ENCODE measurements around the gene GORAB. TPM values are rescaled to one million over a fixed set of nuclear protein-coding genes. Genes with fewer than 3 reads are reported as not detected.

GORAB gene
- total and polyA plus RNA-seq, 2 of the 13 experiments (the other 11 are each of a cell fraction or from before 2014, with no cell fraction given) = 6.6 to 9.2 TPM

DNA sequence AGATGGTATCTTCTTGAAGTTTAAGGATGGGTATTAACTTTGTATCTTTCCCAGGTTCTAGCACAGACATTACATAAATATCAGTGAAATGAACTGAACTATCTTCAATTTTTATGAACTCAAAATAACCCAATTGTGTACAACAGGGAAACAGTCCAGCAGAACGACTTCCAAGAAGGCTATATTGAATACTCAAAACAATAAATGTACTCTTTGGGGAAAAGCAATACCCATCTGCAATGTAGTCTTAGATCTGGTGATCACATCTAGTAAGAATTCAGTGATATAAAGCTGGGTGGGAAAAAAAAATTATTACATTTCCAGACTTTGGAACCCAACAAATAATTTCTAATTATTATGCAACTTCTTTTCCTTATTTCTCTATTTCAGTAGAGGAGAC, 33.1 kb upstream of the GORAB start (continued):
- TF ChIP-seq, protein P1, sequence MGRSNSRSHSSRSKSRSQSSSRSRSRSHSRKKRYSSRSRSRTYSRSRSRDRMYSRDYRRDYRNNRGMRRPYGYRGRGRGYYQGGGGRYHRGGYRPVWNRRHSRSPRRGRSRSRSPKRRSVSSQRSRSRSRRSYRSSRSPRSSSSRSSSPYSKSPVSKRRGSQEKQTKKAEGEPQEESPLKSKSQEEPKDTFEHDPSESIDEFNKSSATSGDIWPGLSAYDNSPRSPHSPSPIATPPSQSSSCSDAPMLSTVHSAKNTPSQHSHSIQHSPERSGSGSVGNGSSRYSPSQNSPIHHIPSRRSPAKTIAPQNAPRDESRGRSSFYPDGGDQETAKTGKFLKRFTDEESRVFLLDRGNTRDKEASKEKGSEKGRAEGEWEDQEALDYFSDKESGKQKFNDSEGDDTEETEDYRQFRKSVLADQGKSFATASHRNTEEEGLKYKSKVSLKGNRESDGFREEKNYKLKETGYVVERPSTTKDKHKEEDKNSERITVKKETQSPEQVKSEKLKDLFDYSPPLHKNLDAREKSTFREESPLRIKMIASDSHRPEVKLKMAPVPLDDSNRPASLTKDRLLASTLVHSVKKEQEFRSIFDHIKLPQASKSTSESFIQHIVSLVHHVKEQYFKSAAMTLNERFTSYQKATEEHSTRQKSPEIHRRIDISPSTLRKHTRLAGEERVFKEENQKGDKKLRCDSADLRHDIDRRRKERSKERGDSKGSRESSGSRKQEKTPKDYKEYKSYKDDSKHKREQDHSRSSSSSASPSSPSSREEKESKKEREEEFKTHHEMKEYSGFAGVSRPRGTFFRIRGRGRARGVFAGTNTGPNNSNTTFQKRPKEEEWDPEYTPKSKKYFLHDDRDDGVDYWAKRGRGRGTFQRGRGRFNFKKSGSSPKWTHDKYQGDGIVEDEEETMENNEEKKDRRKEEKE (IDR thresholded peaks at IDR 0.05) = no peak
- TF ChIP-seq, protein P2, sequence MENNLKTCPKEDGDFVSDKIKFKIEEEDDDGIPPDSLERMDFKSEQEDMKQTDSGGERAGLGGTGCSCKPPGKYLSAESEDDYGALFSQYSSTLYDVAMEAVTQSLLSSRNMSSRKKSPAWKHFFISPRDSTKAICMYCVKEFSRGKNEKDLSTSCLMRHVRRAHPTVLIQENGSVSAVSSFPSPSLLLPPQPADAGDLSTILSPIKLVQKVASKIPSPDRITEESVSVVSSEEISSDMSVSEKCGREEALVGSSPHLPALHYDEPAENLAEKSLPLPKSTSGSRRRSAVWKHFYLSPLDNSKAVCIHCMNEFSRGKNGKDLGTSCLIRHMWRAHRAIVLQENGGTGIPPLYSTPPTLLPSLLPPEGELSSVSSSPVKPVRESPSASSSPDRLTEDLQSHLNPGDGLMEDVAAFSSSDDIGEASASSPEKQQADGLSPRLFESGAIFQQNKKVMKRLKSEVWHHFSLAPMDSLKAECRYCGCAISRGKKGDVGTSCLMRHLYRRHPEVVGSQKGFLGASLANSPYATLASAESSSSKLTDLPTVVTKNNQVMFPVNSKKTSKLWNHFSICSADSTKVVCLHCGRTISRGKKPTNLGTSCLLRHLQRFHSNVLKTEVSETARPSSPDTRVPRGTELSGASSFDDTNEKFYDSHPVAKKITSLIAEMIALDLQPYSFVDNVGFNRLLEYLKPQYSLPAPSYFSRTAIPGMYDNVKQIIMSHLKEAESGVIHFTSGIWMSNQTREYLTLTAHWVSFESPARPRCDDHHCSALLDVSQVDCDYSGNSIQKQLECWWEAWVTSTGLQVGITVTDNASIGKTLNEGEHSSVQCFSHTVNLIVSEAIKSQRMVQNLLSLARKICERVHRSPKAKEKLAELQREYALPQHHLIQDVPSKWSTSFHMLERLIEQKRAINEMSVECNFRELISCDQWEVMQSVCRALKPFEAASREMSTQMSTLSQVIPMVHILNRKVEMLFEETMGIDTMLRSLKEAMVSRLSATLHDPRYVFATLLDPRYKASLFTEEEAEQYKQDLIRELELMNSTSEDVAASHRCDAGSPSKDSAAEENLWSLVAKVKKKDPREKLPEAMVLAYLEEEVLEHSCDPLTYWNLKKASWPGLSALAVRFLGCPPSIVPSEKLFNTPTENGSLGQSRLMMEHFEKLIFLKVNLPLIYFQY (CRISPR knock-in tag; IDR thresholded peaks at IDR 0.05; ENCODE audit: borderline replicate concordance) = no peak
- TF ChIP-seq ISX (CRISPR knock-in tag; conservative IDR thresholded peaks at IDR 0.05) = no peak
- TF ChIP-seq NONO (IDR thresholded peaks at IDR 0.05) = no peak
- no peak for TF ChIP-seq NONO (CRISPR knock-in tag; conservative IDR thresholded peaks at IDR 0.05)
- TF ChIP-seq THAP11 (CRISPR knock-in tag; IDR thresholded peaks at IDR 0.05) = no peak
- TF ChIP-seq ZNF782 (CRISPR knock-in tag; IDR thresholded peaks at IDR 0.05; ENCODE audit: borderline replicate concordance) = no peak

DNA sequence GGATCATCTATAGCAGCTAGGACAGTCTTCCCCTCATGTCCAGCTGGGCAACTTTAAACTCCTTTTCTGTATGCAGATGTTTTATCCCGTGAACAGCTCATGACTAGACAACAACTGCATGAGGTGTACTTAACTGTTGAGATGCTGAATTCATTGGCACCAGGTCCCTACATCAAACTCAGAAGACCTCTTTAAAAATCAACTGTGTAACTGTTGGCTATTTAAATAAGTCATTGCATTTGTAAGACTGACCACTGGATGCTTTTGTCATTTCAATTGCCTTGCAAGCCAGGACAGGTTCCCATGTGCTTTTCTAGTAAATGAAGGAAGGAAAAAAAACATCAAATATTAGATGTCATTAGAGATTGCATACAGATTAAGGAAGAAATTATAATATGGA, 28.3 kb upstream of the GORAB start:
- no peaks in the 10 kb centered on the region for H3K79me2 ChIP-seq (ENCODE audit: insufficient read depth, low read length)
- H3K36me3 ChIP-seq (replicated peaks in 1 of 2; ENCODE audit: control insufficient read depth in 1 of 2, insufficient read depth in 2 of 2, low read length in 2 of 2) = no peaks in the 10 kb centered on the region
- H4K20me1 ChIP-seq (ENCODE audit: insufficient read depth, low read length) = no peaks in the 10 kb centered on the region
- DNase-seq (ENCODE audit: low spot score) = no peak
- H3K27me3 ChIP-seq (ENCODE audit: control insufficient read depth in 1 of 2, insufficient read depth in 2 of 2, low read length in 2 of 2) = no peaks in the 10 kb centered on the region
- CTCF ChIA-PET (ENCODE audit: low intra/inter-chr PET ratio, low total read pairs) = no interaction called here
- intact Hi-C loops (cut with micrococcal nuclease; ENCODE audit: unreplicated experiment) (no loop called here), in situ Hi-C loops (cut with HindIII; ENCODE audit: extremely low pct_ligation_motif_present, low pct_unique_long_range_greater_than_20kb) (no loop called here)
- no peak for FAIRE-seq
- H3K27ac ChIP-seq (ENCODE audit: extremely low read length, insufficient read depth, low read length) = no peak overlapping the region
- no peaks in the 10 kb centered on the region for H3K9me3 ChIP-seq (ENCODE audit: low read length)
- no TSS peak for BruUV-seq (replicated peaks)
- H3K4me3 ChIP-seq (replicated peaks in 1 of 3; ENCODE audit: insufficient read depth in 1 of 3, low read depth in 2 of 3, low read length in 3 of 3) = no peak overlapping the region
- H3K4me1 ChIP-seq (ENCODE audit: insufficient read depth, low read length) = no peaks in the 10 kb centered on the region
- 0% methylated on average over 1 of the region's 1 CpG for WGBS (ENCODE audit: low lambda C conversion rate)
- POLR2A ChIA-PET = no interaction called here
- no peak overlapping the region for H2AFZ ChIP-seq (ENCODE audit: low read length)
- H3K9ac ChIP-seq (ENCODE audit: insufficient read depth, low read depth, low read length) = no peak overlapping the region
- H3K4me2 ChIP-seq (ENCODE audit: low read depth, low read length) = no peak overlapping the region
- no peak for ATAC-seq
- TF ChIP-seq ZZZ3 (CRISPR knock-in tag; IDR thresholded peaks at IDR 0.05; ENCODE audit: borderline replicate concordance) = no peak
- TF ChIP-seq ZNF253 (CRISPR knock-in tag; IDR thresholded peaks at IDR 0.05; ENCODE audit: borderline replicate concordance) = no peak
- TF ChIP-seq HNRNPL (IDR thresholded peaks at IDR 0.05; ENCODE audit: low read depth, low read length) = no peak
- no peak for TF ChIP-seq ZFP36L1 (CRISPR knock-in tag; IDR thresholded peaks at IDR 0.05)
- TF ChIP-seq KLF16 (CRISPR knock-in tag; IDR thresholded peaks at IDR 0.05) = no peak
- TF ChIP-seq, protein P3, sequence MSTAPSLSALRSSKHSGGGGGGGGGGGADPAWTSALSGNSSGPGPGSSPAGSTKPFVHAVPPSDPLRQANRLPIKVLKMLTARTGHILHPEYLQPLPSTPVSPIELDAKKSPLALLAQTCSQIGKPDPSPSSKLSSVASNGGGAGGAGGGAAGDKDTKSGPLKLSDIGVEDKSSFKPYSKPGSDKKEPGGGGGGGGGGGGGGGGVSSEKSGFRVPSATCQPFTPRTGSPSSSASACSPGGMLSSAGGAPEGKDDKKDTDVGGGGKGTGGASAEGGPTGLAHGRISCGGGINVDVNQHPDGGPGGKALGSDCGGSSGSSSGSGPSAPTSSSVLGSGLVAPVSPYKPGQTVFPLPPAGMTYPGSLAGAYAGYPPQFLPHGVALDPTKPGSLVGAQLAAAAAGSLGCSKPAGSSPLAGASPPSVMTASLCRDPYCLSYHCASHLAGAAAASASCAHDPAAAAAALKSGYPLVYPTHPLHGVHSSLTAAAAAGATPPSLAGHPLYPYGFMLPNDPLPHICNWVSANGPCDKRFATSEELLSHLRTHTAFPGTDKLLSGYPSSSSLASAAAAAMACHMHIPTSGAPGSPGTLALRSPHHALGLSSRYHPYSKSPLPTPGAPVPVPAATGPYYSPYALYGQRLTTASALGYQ (CRISPR knock-in tag; IDR thresholded peaks at IDR 0.05) = no peak
- no peak for TF ChIP-seq MYC (CRISPR knock-in tag; IDR thresholded peaks at IDR 0.05; ENCODE audit: borderline replicate concordance)
- TF ChIP-seq, protein P4, sequence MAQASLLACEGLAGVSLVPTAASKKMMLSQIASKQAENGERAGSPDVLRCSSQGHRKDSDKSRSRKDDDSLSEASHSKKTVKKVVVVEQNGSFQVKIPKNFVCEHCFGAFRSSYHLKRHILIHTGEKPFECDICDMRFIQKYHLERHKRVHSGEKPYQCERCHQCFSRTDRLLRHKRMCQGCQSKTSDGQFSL (CRISPR knock-in tag; IDR thresholded peaks at IDR 0.05) = no peak
- no peak for TF ChIP-seq ZNF598 (CRISPR knock-in tag; IDR thresholded peaks at IDR 0.05; ENCODE audit: borderline replicate concordance)

Measured in HepG2 (cell line).